G401.6 (cell line): ENCODE results near the gene SH3GL1.

Experiments
- FAIRE-seq: peaks from 2 replicates; lab custom pipeline; 2012; peaks lifted over from hg19 to GRCh38; lab: Jason Lieb, UNC

Gene SH3GL1

DNA sequence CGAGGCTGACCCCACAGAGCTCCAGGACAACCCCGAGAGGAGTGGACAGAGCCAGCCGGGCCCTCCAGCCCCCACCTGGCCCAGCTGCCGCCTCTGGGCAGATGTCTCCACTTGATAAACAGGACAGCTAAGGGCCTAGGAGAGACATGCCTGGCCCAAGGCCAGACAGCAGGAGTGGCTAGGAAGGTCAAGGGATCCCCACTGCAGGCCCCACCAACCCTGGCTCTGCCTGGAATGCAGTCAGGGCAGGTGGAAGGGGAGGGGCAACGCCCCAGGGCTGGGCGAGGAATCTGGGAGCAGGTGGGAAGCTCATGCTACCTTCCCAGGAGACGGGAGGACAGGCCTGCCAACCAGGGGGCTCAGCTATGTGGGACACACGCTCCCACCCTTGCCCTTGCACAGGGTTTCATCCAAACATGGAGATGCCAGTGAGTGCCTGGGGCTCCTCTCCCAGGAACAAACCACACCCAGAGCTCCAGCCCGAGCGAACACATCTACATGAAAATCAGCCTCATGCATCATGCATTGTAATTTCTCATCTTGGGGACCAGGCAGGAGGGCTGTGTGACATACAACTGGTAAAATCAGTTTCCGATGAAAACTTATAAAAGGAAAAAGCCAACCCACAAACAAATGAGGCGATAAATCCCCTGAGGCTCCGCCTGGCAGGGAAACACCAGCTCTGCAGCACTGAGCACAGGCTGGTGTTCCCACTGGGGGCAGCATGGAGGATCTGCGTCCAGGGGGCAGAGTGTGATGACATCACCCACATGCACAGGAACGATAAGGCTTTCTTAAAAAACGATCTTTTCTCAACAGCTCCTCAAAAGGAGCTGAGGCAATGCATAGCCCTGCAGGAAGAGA lies 25.0 kb downstream of the SH3GL1 start:
- no peak for FAIRE-seq

DNA sequence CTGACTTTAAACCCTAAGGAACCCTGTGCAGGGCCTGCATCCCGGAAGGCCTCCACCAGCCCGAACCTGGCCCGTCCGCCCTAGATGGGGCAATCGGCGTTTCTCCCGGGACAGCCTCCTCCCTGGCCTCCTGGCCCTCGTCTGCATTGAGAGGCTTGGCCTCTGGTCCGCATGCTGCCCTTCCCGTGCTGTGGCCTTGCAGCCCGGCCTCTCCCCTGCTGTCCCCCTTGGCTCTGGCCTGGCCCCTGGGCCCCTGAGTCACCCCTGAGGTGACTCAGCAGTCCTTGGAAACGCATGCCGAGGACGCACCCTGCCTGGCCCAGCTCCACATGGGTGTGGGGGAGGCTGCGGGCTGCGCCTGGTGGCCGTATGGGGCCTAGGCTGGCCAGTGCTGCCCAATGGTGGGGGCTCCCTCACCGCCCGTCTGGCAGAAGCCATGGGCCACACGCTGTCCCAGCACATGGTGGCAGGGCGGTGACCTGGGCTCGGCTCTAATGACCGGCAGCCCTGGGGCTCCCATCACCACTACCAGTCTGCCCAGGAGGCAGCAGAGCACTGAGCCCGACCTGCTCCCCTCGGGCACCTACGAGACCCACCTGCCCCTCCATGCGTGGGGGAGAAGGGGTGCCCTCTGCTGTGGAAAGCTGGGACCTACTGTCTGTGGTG lies 25.7 kb downstream of the SH3GL1 start:
- FAIRE-seq, result no peak

DNA sequence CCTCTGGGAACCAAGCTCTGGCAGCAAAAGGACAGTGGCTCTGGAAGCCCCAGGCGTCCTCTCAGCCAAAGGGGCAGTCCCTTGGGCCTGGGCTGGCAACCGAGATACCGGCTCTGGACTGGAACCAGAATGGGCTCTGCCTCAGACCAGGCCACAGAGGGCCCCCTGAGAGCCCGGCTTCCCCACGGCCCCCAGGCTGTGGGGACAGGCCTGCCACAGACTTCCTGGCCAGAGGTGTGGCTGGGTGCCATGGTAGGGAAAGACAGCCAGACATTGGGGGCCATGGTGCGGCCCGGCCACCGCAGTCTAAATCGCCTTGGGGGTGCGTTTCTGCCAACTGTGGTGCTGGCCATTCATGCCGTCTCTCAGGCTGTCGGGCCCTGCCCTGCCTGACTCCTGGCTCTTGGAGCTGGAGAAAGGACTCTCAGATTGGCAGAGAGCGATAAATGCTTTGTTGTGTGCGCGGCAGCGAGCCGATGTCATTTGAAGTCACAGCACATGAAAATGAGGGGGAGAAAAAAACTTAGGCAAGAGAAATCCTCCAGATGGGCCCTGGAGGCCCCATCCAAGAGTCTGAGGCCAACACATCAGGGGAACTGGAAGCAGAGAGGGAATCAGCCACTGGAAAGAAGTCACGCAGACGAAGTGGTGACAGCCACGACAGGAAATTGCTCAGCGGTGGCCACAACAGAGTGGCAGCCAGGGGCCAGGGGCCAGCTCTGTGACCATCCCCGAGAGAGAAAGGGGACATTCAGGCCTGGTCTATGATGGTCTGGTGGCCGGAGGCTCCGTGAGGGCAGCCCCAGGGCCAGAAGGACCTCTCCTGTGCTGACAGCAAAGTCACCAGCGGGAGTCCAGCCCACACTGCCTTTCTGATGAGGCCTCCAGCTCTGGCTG lies 26.5 kb downstream of the SH3GL1 start:
- FAIRE-seq, result no peak

DNA sequence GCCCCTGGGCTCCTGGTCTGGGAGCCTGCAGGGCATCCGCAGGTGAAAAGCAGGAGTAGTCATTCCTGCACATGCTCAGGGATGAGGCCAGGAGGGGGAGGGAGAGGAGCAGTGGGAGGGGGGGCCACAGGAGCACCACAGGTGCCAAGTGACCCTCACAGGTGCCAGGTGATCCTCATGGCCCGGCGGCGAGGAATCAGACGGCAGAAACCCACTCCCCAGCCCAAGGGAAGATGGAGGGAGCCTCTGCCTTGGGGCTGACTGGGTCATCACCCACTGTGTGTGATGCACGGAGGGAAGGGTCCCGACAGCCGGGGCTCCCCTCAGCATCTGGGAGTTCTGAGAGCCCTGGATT lies 27.4 kb downstream of the SH3GL1 start:
- FAIRE-seq, result no peak

DNA sequence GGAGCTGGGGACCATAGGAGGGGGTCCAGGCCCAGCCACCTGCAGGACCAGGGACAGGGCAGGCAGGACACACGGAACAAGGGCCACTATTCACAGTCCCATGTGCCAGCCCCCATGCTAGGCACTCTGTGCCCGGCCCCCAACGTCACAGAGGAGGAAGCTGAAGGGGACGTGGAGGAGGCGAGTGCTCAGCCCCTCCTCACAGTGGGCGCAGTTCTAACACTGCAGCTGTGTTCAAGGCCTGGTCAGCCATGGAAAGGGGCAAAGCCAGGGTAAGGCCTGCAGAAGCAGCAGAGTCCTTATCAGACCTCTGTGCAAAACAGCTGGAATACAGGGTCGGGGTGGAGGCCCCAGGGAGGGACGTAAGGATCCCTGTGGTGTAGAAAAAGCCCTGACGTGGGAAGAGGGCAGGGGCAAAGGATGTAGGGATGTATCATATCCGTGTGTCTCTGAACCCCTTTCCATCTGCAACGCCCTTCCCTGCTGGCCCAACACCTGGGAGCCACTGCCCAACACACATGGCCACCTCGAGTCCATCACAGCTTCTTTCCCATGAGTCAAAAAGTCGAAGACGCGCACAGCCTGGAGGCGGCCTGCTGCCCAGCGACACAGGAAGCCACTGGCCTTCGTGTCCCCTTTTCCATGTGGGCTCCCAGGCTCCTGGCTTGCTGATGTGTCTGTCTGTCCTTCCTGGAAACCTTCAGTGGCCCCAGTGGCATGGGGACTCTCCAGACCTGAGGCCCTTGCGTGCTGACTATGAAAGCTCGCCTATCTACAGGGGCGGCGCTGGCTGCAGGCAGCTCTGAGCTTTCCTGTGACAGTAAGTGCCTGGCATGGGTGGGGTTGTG lies 28.0 kb downstream of the SH3GL1 start:
- FAIRE-seq, result no peak

DNA sequence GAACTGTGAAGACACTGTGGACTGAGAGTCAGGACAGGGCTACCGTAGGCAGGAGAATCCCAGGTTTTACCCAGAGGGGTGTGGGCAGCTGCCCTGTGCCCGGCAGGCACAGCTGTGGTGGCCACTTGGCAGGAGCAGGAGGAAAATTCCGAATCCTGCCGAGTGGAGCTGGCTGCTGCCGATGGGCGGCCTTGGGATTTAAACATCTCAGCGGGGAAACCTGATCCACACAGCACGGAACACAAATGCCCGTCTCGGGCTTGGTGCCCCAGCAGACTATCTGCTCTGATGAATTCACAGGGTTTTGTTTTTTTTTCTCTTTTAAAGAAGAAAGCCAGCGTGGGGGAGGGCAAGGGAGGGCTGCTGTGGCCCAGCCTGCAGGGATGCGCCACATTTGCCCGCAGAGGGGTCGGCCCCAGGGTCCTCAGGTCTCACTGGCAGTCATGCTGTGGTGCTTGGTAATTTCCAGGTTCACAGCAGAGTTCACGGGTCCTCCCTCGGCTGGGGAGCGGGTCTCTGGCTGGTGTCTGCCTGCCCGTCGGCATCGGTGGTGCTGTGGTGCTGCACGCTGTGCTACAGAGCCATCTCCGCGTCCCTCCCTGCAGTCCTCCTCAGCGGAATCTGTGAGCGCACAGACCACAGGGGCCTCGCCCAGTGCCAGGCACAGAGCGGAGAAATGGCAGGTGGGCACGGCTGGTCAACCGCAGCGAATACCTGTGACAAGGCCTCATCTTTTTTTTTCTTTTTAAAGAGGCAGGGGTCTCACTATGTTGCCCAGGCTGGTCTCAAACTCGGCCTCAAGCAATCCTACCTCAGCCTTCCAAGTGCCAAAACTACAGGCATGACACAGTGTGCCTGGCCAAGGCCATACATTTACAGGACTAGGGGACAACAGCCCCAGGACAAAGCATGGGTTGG lies 28.8 kb downstream of the SH3GL1 start:
- FAIRE-seq, result no peak

DNA sequence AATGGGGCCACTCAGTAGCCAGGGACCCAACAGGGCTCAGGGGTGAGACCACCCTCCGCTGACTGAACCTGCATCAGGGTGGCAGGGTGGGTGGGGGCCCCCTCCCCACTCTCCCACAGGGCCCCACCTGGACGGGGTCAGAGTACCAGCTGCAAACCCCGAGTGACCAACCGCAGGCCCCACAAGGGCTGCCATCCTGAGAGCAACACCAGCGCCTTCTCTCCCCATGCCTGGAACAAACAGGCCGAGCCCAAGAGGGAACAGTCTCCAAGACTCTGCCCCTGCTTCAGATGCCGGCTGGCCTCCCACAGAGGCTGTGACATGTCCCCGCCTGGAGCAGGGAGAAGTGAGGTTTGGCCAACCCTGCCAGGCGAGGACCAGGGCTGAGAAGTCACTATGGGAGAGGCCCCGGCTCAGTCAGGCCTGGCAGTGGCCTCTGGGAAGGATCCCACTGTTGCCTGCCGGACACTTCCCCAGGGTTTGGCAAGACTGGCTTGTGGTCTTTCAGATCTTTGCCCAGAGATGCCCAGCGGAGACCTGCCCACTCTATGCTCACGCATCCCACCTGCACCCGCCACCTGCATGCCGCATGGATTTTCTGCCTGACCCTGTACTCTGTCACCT lies 29.8 kb downstream of the SH3GL1 start:
- FAIRE-seq, result no peak

DNA sequence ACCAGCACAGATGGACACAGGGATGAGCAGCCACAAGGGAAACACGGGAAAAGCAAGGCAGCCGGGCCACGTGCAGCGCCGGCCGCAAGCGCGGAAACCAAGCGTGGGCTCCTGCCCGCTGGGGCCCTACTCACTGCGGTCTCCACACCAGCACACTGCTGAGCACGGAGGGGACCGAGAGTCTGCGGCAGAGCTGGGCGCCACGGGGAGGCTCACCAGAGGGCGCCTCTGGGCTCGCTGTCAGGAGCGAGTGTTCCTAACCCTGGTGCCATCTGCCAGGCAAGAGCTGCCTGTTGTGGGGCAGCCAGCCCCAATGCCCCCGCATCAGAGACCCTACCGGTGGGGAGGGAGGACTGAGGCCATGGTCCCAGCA lies 30.5 kb downstream of the SH3GL1 start:
- FAIRE-seq, result no peak

DNA sequence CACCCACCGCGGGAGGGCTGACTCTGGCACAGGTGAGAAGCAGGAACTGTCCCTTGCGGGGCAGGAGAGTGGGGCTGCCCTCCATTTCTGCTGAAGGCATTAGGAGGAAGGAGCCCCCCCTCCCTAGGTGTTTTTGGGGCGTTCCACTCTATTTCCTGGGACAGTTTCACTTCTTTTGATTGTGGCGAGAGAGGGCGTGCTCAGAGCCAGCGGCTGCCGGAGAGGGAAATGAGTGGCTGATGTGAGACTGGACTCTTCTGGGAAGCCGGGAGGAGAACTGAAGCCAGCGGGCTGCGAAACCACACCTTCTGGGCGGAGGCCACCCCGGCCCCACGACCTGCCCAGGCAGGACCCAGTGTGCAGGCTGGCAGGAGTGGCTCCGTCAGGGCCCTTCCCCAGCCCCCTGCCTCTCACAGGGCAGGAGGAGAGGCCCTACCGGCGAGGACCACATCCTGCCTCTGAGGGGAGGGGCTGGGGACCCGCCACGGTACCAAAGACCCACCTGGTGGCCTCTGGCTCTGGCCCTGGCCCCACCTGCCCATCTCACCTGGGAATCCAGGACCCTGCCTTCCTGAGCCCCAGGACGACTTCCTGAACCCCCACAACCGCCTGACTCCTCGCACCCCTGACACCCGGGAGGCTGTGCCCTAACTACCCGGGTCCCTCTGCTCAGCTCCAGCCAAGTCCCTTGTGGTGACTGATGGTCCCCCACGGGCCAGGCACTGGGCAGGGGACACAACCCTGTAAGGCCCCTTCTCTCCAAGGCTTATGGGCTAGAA lies 31.0 kb downstream of the SH3GL1 start:
- no peak for FAIRE-seq

DNA sequence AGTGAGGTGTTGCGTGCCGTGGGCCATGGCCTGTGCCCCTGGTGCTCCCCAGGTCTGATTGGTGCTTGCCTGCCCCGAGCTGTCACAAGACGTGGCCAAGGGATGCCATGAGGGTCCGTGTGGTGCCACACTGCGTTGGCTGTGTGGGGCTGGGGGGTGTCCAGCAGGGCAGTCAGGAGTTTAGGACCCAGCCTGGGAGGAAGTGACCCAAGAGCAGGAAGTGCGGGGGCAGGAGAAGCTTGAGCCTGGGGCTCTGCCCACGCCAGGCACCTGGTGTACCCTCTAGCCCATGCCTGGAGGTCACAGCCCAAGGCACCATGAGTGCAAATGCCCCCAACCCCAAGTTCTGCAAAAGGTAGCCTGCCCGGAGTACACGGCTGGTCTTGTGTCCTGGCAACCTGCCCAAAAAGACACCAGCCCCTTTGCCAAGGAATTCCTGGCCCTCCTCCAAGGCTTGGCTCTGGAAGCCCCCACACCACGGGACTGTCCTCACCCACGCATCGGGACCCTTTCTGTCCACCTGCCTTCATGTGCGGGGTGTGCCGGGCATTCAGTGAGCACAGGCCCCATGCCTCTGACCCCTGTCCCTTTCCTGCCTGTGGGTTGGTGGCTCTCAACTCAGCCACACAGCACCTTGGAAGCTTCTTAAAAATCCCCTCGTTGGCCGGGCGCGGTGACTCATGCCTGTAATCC lies 32.1 kb downstream of the SH3GL1 start:
- no peak for FAIRE-seq

DNA sequence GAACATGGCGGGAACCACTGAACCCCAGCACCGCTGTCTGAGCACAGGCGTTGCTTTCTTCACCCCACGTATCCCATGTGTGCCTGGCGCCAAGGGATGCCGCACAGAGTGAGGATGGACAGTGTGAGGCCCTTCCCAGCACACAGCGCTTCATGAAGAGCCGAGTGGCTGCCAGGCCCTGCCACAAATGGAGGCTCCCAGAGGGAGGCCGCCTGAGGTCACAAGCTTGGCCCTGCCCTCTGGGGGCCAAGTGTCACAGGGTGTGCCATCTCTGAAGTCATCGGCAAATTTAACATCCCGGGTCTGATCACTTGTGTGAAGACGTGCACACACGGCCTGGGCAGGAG lies 32.6 kb downstream of the SH3GL1 start:
- no peak for FAIRE-seq

DNA sequence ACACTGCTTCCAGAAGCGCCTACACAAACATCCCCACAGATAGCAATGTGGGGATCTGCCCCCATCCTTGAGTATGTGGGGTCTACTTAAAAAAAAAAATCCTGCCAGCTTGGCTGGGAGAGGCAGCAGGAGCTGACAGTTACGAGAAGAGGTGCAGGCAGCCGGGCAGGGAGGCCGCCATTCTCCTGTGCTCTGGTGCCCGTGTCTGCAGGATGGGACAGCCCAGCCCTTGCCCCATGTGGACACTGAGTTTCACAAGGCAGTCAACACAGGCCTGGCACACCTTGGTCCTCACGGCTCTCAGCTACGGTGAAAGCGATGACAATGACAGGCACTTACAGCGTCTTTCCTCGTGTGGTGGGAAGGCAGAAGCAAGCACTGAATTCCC lies 33.0 kb downstream of the SH3GL1 start:
- no peak for FAIRE-seq

DNA sequence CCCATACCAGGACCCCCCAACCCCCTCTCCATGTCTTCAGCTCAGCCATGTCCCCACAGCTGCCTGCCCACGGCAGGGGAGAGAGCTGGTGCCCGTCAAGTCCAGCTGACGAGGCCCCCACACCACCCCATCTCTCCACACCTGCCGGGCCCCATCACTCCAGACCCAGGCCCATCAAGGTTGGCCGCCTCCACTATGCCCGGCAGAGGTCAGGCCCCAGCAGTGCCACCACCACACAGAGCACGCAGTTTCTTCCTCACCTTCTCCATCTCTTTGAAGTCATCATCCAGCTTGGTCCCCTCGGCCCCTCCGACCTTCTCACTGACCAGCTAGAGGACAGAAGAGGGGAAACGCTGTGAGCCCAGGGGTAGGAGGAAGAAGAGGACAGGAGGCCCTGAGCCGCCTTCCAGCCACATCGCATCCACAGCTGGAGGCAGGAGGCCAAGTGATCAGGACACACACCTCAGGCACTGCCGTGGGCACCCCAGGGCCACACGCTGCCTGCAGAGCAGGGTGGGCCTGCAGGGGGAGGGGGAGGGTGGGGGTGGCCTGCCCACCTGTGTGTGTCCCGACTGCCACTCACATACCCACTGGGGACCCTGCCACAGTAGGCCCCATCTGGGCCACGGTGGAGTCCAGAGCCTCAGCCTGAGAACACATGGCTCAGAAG lies 33.5 kb downstream of the SH3GL1 start:
- no peak for FAIRE-seq

DNA sequence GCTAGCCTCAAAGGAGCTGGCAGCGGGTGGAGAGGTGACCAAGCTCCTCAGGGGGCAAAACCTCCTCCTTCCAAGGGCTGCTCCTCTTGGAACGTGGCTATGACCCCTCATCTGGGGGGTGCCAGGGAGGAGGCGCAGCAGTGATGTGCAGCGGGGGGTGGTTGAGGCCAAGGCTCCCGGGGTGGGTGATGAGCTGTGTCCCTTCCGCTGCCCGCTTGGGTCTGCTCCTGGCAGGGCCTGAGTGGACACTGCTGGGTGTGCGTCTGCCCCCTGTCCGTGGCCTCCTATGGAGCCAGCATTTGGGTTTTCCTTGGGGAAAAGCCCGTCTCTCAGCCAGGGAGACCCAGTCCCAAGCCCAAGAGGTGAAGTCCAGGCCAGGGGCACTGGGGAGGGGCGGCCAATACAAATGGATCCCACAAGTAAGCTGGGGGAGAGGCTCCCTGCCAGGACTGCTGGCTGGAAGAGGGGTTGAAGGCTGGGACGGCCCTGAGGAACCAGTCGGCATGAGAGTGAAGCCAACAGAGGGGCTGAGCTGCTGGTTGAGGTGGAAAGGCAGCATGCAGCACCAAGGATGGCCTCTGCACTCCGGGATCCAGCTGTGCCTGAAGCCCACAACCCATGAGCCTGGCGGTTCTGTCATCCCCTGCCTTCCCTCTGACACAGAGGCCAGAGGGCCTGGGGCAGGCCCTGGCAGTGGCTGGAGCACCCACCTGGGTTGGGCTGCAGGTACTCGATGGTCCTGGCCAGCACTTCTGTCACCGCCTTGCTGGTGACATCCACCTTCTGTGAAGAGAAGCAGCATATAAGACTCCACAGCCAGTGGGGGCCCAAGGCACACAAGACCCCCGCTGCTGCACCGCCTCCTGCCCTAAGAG lies 34.3 kb downstream of the SH3GL1 start:
- no peak for FAIRE-seq

DNA sequence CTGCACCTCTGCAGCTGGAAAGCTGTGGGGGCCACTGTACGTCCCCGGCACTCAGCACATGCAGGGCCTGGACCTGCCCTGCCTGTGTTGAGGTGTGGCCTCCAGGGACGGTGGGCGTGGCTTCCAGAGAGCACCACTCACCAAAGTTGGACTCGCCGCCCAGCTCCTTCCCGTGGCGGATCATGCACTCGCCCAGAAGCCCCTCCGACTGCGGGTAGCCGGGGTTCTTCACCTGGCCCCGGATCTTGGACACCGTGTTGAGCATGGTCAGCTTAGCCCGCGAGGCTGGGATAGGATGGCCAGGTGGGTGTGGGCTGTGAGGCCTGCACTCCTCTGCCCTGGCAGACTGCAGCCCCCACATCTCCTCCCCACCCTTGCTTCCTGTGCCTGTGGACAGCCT lies 35.0 kb downstream of the SH3GL1 start:
- no peak for FAIRE-seq

DNA sequence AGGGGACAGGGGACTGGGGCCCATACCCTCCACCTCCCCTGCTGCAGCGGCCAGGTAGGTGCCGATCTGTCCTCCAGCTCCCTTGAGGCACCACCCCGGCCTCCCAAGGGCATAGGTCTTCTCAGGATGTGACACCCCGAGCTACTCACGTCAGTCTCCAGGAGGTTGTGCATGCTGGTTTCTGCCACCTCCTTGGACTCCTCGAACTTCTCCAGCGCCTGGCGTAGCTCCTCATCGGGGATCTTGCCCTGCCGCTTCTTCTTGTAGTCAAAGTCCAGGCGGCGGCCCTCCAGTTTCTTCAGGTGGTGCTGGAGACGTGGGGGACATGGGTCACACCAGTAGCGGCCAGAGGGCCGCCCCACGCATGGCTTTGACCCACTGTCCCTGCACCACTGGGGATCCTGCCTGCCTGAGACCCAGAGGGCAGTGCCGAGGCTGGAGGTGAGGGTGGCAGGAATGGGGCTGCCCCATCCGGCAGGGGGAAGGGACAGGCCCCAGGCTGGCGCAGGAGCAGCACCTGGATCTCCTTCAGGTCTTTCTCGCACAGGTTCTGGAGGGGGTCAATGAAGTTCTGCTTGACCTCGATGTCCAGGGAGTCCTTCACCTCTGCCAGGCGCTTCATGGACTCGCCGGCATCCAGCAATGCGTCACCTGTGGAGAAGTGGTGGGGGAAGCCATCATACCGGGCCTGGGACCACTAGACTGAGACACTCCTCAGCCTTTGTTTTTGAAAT lies 36.6 kb downstream of the SH3GL1 start:
- no peak for FAIRE-seq
